NCI-H2171 treated with DMSO at 0.1 percent for 48 hours (cell line): ENCODE data around the gene PLA2G2D.
A peak's percentile ranks its signal among the peaks of the same experiment; 100 is the strongest.

Experiments
- DNase-seq: peaks from one replicate; lab custom pipeline; 2025; lab: John Stamatoyannopoulos, UW

The PLA2G2D gene

GRCh38 chr1:20086800-20087199, 32.5 kb downstream of the PLA2G2D start:
- DNase-seq = peak; percentile 24

GRCh38 chr1:20083178-20083944, 36.0 kb downstream of the PLA2G2D start:
- DNase-seq = no peak

DNA sequence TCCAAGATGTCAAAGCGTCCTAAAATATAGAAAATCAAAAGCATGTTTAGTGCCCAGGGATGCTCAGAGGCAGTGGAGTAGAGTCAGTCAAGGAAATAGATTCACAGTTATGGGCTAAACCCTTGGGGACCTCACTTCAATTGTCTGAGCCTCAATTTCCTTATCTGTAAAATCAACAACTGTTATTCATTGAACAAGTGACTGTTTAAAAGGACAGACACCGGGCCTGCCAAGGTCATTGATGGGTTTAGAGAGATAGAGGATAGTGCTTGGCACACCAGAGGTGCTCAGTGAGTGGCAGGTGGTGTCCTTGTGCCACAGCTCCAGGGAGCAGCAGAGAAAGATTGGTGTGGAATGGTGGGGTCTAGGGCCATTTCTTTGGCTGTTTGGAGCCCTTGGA, 36.6 kb downstream of the PLA2G2D start:
- no peak for DNase-seq

- no peak for DNase-seq
Measured at GRCh38 chr1:20081353-20081810, 38.0 kb downstream of the PLA2G2D start.

- DNase-seq = no peak
Measured at GRCh38 chr1:20080441-20081352, 38.6 kb downstream of the PLA2G2D start.

- DNase-seq = no peak
Measured at GRCh38 chr1:20079661-20080305, 39.6 kb downstream of the PLA2G2D start.

- no peak for DNase-seq
Measured at GRCh38 chr1:20078711-20079110, 40.6 kb downstream of the PLA2G2D start.

- DNase-seq = peak; percentile 88
Measured at GRCh38 chr1:20078171-20078651, 41.1 kb downstream of the PLA2G2D start.

- no peak for DNase-seq
Measured at GRCh38 chr1:20076710-20077461, 42.5 kb downstream of the PLA2G2D start.

DNA sequence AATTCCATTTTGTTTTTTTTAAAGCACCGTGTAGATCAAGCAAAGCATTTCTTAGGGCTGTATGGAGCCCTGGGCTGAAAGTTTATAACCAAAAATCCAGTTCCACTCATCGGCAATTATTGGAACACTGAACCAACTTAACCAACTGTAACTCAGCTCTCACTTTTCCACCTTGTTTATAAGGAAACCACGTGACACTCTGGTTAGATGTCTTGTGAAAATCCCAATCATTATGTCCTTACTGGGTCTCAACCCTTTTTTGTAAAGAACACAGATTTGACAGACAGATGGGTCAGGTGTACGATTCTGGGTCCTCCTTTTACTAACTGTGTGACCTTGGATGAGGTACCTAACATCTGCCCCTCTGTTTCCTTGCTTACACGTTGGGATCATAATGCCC, 43.1 kb downstream of the PLA2G2D start:
- DNase-seq = no peak

- DNase-seq = no peak
Measured at GRCh38 chr1:20075345-20075744, 44.0 kb downstream of the PLA2G2D start.

DNA sequence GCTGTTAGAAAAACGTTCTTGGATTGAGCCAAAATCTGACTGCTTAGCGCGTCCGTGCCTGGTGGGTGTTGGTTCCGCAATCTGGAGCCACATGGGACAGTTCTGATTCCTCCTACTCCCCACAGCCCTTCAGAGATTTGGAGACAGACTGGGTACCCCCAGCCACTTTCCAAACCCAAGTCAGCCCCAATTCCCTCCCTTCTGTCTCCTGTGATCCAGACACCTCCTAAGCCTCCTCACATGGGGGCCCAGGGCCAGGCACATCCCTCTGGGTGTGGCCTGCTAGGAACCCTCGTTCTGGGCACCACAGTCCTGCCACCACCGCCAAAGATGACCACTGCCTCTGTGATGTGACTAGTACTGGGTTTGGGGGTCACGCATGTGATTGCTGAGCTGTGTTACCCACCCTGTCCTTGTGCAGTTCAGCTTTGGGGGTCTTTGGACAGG, 44.6 kb downstream of the PLA2G2D start:
- DNase-seq = no peak

- DNase-seq = no peak
Measured at GRCh38 chr1:20074055-20074724, 45.1 kb downstream of the PLA2G2D start.

- DNase-seq = no peak
Measured at GRCh38 chr1:20073256-20073655, 46.1 kb downstream of the PLA2G2D start.

DNA sequence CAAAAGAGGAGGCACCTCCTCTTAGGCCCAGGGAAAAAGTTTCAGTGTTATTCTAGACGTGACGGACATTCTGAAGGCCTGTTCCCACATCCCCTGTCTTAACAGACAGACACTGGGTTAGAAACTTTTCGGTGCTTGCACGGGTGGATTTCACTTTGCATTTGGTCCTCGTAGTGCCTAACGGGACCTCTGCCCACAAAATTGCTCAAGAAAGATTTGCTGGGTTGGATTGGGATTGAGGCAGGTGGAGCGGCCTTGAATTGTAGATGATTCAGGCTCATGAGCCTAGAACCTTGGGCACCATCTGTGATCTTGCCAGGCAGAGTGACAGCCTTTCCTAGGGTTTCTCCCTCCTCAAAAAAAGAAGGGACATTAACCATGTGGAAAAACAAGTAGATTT, 46.6 kb downstream of the PLA2G2D start:
- no peak for DNase-seq

DNA sequence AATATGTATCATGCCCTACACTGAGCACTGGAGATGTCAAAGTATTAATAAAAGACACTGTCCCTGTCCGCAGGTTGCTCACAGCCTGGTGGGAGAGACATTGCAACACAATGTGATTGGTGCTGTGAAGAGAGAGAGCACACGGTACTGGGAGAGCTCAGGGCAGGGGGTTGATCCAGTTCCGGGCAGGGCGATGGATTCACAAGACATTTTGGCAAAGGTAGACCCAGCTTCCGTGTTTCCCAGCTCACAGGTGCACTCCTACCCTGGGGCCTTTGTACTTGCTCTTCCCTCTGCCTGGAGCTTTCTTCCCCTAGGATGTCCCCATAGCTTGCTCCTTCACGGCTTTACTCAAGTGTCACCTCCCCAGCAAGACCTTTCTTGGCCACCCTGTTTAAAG, 47.9 kb downstream of the PLA2G2D start:
- DNase-seq = no peak

DNA sequence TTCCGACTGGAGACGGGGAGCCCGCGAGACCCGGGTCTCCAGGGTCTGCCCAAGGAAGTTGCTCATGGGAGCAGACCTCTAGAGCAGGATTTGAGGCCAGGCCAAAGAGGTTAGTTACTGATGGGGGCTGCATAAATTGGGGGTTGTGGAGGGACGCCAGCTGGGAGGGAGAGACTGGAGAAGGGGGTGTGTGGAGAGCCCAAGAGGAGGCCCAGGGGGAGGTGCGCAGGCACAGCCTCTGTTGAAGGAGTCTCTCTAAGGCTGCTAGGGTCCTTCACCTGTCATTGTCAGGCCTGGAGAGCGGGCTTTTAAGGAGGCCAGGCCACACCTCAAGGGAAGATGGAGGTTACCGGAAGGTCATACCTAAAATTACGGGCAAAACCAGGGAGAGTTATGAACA, 49.0 kb downstream of the PLA2G2D start:
- DNase-seq = no peak

GRCh38 chr1:20069874-20070273, 49.5 kb downstream of the PLA2G2D start, which contains the start of gene PLA2G5:
Gene PLA2G5 (plus strand): TSS chr1:20070194. CDS start chr1:20084831, 14,637 bp downstream.
- DNase-seq = no peak

DNA sequence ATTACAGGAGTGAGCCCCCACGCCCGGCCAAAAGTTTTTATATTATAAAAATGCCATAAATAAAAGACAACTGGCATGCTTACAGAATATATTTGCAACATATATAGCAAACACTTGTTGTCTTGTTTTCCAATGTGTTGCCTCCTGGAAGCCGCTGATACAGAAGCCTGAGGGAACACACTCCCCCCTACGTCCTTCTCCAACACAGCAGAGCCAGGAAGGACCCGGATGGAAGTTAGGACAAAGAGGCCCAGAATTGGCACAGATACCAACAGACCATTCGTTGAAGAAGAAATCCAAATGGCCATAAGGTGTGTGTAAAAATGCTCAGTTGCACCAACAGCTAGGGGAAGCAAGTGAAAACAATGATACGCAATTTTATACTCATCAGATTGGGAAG, 50.6 kb downstream of the PLA2G2D start:
- no peak for DNase-seq

- no peak for DNase-seq
Measured at GRCh38 chr1:20063861-20064292, 55.5 kb downstream of the PLA2G2D start.
